ENCODE data around the gene ZNF76. TPM values are rescaled to one million over a fixed set of nuclear protein-coding genes. Genes with fewer than 3 reads are reported as not detected.

Gene ZNF76
- 7.7 to 10.6 TPM (median 9.4 TPM) in 5 replicates for total RNA-seq (2022; extraction: Qiagen RNA extraction)

DNA sequence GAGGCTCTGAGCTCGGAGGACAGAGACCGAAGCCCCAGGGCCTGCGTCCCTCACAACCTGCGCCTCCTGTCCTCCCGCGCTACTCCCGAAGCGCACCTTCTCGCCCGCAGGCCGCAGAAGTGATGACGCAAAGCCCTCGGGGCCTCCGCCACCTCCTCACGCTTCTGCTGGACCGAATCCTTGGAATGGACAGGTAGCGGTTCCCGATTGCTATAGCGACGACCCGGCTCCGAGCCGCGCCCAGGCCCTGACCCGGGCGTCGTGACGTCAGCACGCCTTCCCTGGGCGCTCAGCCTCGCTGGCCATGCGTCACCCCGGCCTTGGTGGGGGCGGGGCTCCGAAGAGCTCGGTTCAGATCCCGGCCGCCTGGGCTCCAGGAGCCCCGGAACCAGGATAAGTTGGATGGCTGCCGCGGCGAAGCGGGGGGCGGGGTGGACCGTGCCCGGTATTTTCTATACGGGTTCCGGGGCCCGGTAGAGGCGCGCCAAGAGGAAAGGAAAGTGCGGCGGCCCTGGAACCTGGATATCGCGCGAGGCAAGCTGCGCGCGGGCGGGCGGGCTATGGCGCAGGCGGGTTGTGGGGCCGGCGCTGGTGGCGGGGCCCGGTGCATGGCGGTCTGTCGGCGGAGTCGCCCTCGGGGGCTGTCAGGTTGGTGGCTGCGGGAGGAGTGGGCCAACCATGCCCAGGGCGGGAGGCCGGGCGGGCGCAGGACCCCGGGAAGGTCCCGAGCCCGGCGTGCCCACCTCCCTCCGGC, at the start of gene ZNF76:
TSS of gene ZNF76 (plus strand) at position 542 of the 754 bp plus-strand sequence. CDS start 21,417 bp downstream, outside the sequence.

GRCh38 chr6:35213824-35214756, 45.4 kb upstream of the ZNF76 start, which contains the start of gene SCUBE3:
Gene SCUBE3, plus strand, starts transcription at chr6:35213956. Its CDS starts 463 bp downstream, at chr6:35214419.

DNA sequence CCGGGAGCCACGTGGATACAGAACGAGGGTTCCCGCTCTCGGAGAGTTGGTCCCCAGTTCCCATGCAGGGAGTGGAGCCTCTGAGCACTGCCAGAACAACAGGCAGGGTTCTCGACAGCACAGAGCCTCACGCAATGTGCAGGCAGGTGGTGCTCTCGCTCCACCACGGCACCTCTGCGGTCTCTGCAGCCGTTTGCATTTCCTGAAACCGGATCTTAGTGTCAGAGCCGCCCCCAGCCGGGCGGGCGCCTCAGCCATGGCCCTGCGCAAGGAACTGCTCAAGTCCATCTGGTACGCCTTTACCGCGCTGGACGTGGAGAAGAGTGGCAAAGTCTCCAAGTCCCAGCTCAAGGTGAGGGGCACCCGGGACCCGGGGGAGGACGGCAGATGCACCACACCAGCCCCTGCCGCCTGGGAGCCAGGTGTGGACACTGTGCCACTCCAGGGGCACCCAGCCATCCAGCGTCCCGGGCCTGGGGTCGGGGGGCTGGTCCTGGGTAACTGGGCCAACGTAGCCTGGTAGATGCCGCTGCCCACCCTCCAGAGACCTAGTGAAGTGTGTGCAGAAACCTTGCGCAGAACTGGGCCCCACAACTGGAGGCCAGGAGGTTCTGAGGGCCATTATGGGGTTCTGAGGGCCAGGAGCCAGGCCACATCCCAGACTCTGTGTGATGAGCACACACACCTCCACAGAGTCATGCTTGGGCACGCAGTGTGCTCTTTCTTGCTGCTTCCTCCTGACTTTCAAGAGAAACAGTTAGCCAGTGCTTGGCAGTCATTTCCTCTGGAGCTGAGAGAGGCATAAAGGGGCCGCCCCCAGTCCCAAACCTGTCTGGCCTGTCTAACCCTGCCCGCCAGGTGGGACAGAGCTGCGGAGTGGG, 38.3 kb downstream of the ZNF76 start, which contains the start of gene DEF6:
TSS of gene DEF6 (plus strand) at position 218 of the 881 bp plus-strand sequence. CDS start at position 257, 39 bp downstream.

GRCh38 chr6:35342258-35343091, 82.9 kb downstream of the ZNF76 start, which contains the start of gene PPARD:
Gene PPARD, plus strand, starts transcription at chr6:35342558. Its CDS starts 68,530 bp downstream, at chr6:35411088.

Other genes with a start within 250 kb of the ZNF76 start
- gene TCP11, start 118.4 kb upstream of the ZNF76 start, total RNA-seq (2022; extraction: Qiagen RNA extraction) = not detected in 5 replicates
- gene SCUBE3, start 45.8 kb upstream of the ZNF76 start, total RNA-seq (2022; extraction: Qiagen RNA extraction) = 0.03 to 0.07 TPM (median 0.05 TPM) in 5 replicates
- gene DEF6, start 38.1 kb downstream of the ZNF76 start, total RNA-seq (2022; extraction: Qiagen RNA extraction) = 0.10 to 0.19 TPM in 2 of 5 replicates, not detected in the others
- gene PPARD, start 82.8 kb downstream of the ZNF76 start, total RNA-seq (2022; extraction: Qiagen RNA extraction) = 4.6 to 6.7 TPM (median 6.0 TPM) in 5 replicates
- 3.1 to 3.8 TPM (median 3.6 TPM) in 5 replicates for gene FANCE, start 192.6 kb downstream of the ZNF76 start, total RNA-seq (2022; extraction: Qiagen RNA extraction)
- gene RPL10A, start 208.7 kb downstream of the ZNF76 start, total RNA-seq (2022; extraction: Qiagen RNA extraction) = 1,498 to 1,585 TPM (median 1,526 TPM) in 5 replicates
- gene TEAD3, start 237.3 kb downstream of the ZNF76 start, total RNA-seq (2022; extraction: Qiagen RNA extraction) = 5.6 to 7.9 TPM (median 7.4 TPM) in 5 replicates

Measured in A549 treated with Mapracorat at 1 μM for 4 hours (cell line).